H1 (cell line): ENCODE results near the gene EIF1B. TPM values are rescaled to one million over a fixed set of nuclear protein-coding genes. Genes with fewer than 3 reads are reported as not detected.

Experiments used
- CREB1 ChIP-seq: IDR thresholded peaks from 2 replicates; pipeline ENCODE4 v1.6.1; 2012; ENCODE audit warnings: inconsistent platforms
- GABPA ChIP-seq: IDR thresholded peaks from 2 replicates; pipeline ENCODE4 v1.6.1; 2011; ENCODE audit warnings: mild to moderate bottlenecking, low read length, moderate library complexity, borderline replicate concordance; ENCODE audit not compliant: insufficient read depth
- HDAC6 ChIP-seq: IDR thresholded peaks from one replicate; pipeline ENCODE4 v1.7.1; 2012; ENCODE audit warnings: low read depth, mild to moderate bottlenecking, inconsistent platforms, low read length, moderate library complexity
- MAFK ChIP-seq: IDR thresholded peaks from 2 replicates; pipeline ENCODE4 v1.6.1; 2012; ENCODE audit warnings: low read depth, mild to moderate bottlenecking, improper control_type of control experiment, low read length
- RNF2 ChIP-seq: fragments of 200-900, 300-1000 bp; sonication (generic); IDR thresholded peaks from 2 replicates; pipeline ENCODE4 v1.7.1; 2016; ENCODE audit warnings: borderline replicate concordance, low read depth, mild to moderate bottlenecking, antibody characterized with exemption, low read length; ENCODE audit not compliant: poor library complexity, severe bottlenecking; ENCODE audit errors: missing control alignments
- SAP30 ChIP-seq: fragments of 300-600 bp; sonication (generic); IDR thresholded peaks from 2 replicates; pipeline ENCODE4 v1.7.1; 2012; ENCODE audit warnings: low read length, moderate library complexity, mild to moderate bottlenecking, inconsistent platforms; ENCODE audit not compliant: insufficient read depth, insufficient replicate concordance
- SP2 ChIP-seq: IDR thresholded peaks from 2 replicates; pipeline ENCODE4 v1.6.1; 2012; ENCODE audit warnings: mild to moderate bottlenecking, low read length, inconsistent platforms
- TCF12 ChIP-seq: IDR thresholded peaks from 2 replicates; pipeline ENCODE4 v1.6.1; 2011; ENCODE audit warnings: low read depth, mild to moderate bottlenecking, low read length
- polyA plus RNA-seq, 7 experiments: library from polyadenylated mRNA; depleted of rRNA in 3 of 7; stranded (reverse) in 5 of 7; unstranded in 2 of 7; fragments of >200 nt in 5 of 7; fragments of 200-250 nt in 2 of 7; gene quantifications; 1 replicate in 5 of 7; 2 replicates in 1 of 7; 4 replicates in 1 of 7; pipeline versions ENCODE4 v1.2.1 to v1.2.3, GENCODE V29; 2011 to 2013; ENCODE audit warnings: missing spikeins in 2 of 7, mixed read lengths in 2 of 7
- total RNA-seq: library from RNA; stranded (reverse); fragmentation: NEBNext Ultra II Directional; extraction: Animal tissue kit (Norgen Biotek cat#: 25700); gene quantifications from 2 replicates; pipeline ENCODE4 v1.2.1, GENCODE V29; 2021

Gene EIF1B
- total and polyA plus RNA-seq, 2 of the 8 experiments (the other 6 are each of a cell fraction or from before 2014, with no cell fraction given): 42.4 to 115 TPM

DNA sequence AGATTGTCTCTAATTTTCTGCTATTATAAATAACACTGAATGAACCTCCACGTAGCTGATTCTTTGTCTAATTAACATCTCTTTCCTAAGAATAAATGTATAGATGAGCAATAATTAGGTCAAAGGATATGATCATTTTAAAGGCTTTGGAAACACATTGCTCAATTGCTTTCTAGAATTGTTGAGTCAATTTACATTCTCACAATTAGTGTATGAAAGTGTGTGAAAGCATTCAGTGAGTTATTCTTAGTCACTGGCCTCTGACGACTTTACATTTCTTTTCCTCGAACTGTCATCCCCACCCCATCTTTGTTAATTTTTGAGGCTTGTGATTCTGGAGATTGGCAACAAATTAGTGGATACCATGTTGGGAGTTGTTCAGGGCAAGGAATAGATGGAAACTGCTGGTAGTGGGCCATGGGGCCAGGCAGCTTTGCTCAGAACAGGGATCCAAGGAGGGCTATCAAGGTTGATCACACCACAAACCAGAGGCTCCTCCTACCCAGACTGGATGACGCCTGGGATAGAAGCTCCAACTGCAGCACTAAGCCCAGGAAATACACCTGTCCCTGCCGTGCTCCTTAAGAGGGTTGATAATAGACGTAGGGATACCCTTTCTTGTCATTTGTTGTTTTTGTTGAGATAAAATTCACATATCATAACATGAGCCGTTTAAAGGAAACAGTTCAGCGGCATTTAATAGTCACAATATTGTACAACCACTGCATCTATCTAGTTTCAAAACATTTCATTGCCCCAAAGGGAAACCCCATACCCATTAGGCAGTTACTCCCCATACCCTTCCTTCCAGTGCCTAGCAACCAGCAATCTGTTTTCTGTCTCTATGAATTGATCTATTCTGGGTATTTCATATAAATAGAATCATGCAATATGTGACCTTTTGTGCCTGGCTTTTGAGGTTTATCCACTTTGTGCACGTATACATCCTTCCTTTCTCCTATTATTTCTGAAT lies 27.9 kb downstream of the EIF1B start (continued):
- TF ChIP-seq MAFK (no peak), SP2 (no peak), SAP30 (no peak), HDAC6 (no peak), RNF2 (no peak), GABPA (no peak), CREB1 (no peak), TCF12 (no peak)
- TF ChIP-seq, all 59 proteins: peak for 0
